Effector memory CD8-positive, alpha-beta T cell (primary cell): ENCODE measurements around the gene SCTR.

ENCODE experiments used
- ATAC-seq: fragments of 150-1000 bp; cut with Tn5 transposase; replicated peaks from 2 replicates; pipeline ENCODE4 v1.10.0; 2021; ENCODE audit warnings: mild to moderate bottlenecking, moderate library complexity
- DNase-seq, 3 experiments: peaks; one replicate each; pipeline ENCODE4 v3.0.0; 2021
- H3K27ac Mint-ChIP-seq, 2 donors: one replicate each; pipeline ENCODE4 v1.8.0; 2022; ENCODE audit warnings: mild to moderate bottlenecking in 2 of 2, mixed read lengths in 2 of 2, moderate library complexity in 2 of 2
- H3K27me3 Mint-ChIP-seq, 2 donors: one replicate each; pipeline ENCODE4 v1.8.0; 2022; ENCODE audit warnings: mixed read lengths in 2 of 2
- H3K36me3 Mint-ChIP-seq: one replicate; pipeline ENCODE4 v1.8.0; 2022; ENCODE audit warnings: mild to moderate bottlenecking, moderate library complexity, mixed read lengths; ENCODE audit not compliant: insufficient read depth
- H3K4me1 Mint-ChIP-seq, 2 donors: one replicate each; pipeline ENCODE4 v1.8.0; 2022; ENCODE audit warnings: low read depth in 2 of 2, mixed read lengths in 2 of 2
- H3K4me3 Mint-ChIP-seq, 2 donors: one replicate each; pipeline ENCODE4 v1.8.0; 2022; ENCODE audit warnings: mild to moderate bottlenecking in 2 of 2, mixed read lengths in 2 of 2, moderate library complexity in 2 of 2
- H3K9me3 Mint-ChIP-seq, 2 donors: one replicate each; pipeline ENCODE4 v1.8.0; 2022; ENCODE audit warnings: mixed read lengths in 2 of 2

Gene SCTR

GRCh38 chr2:119469661-119470297, 54.5 kb downstream of the SCTR start:
- Mint-ChIP-seq H3K4me1 (no peaks in the 10 kb centered on the region), H3K27me3 (peaks cover 10 to 50% of the 10 kb centered on the region in 2 donors), H3K36me3 (no peaks in the 10 kb centered on the region), H3K4me3 (no peak overlapping the region), H3K27ac (no peak overlapping the region), H3K9me3 (no peaks in the 10 kb centered on the region)
- no peak for ATAC-seq
- DNase-seq = no peak

GRCh38 chr2:119469131-119469530, 55.2 kb downstream of the SCTR start:
- H3K36me3 Mint-ChIP-seq = no peaks in the 10 kb centered on the region
- no peaks in the 10 kb centered on the region for H3K9me3 Mint-ChIP-seq
- DNase-seq = no peak
- H3K27ac Mint-ChIP-seq = no peak overlapping the region
- H3K27me3 Mint-ChIP-seq = peaks cover 10 to 46% of the 10 kb centered on the region in 2 donors
- no peaks in the 10 kb centered on the region for H3K4me1 Mint-ChIP-seq
- no peak for ATAC-seq
- H3K4me3 Mint-ChIP-seq = no peak overlapping the region

GRCh38 chr2:119468154-119468955, 55.9 kb downstream of the SCTR start:
- H3K4me1 Mint-ChIP-seq = no peaks in the 10 kb centered on the region
- no peak for DNase-seq
- H3K9me3 Mint-ChIP-seq = no peaks in the 10 kb centered on the region
- H3K27me3 Mint-ChIP-seq = peaks cover 10 to 45% of the 10 kb centered on the region in 2 donors
- no peak overlapping the region for H3K27ac Mint-ChIP-seq
- no peaks in the 10 kb centered on the region for H3K36me3 Mint-ChIP-seq
- no peak overlapping the region for H3K4me3 Mint-ChIP-seq
- no peak for ATAC-seq

GRCh38 chr2:119466373-119466772, 57.9 kb downstream of the SCTR start:
- Mint-ChIP-seq H3K27me3 (peaks cover 10 to 37% of the 10 kb centered on the region in 2 donors), H3K9me3 (no peaks in the 10 kb centered on the region), H3K27ac (no peak overlapping the region), H3K36me3 (no peaks in the 10 kb centered on the region), H3K4me1 (no peaks in the 10 kb centered on the region), H3K4me3 (no peak overlapping the region)
- no peak for DNase-seq
- no peak for ATAC-seq

- Mint-ChIP-seq H3K27ac (no peak overlapping the region), H3K4me3 (no peak overlapping the region), H3K27me3 (peaks cover 10 to 31% of the 10 kb centered on the region in 2 donors), H3K4me1 (no peaks in the 10 kb centered on the region), H3K36me3 (no peaks in the 10 kb centered on the region), H3K9me3 (no peaks in the 10 kb centered on the region)
- no peak for ATAC-seq
- DNase-seq = no peak
Measured at GRCh38 chr2:119465687-119466086, 58.6 kb downstream of the SCTR start.

GRCh38 chr2:119464981-119465380, 59.3 kb downstream of the SCTR start:
- Mint-ChIP-seq H3K27ac (no peak overlapping the region), H3K27me3 (peaks cover 10 to 31% of the 10 kb centered on the region in 2 donors), H3K4me3 (no peak overlapping the region), H3K9me3 (no peaks in the 10 kb centered on the region), H3K4me1 (no peaks in the 10 kb centered on the region), H3K36me3 (no peaks in the 10 kb centered on the region)
- ATAC-seq (no peak), DNase-seq (no peak)

DNA sequence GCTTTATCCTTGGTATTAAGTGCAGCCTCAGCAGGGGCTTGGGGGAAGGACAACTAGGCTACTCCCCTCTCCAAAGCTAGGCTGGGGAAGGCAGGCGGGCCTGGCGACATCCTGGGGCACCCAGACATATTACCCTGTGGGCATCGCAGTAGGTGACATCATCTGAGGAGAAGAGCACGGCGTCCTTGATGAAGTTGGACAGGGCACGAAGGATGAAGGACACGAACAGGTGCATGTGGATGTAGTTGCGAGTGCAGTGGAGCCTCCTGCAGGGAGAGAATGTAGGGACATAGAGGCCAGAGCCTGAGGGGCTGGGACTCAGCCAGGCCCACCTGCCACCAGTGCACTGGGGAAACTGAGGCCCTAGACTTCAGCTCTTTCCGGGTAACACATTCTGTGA, 60.3 kb downstream of the SCTR start:
- ATAC-seq = no peak
- Mint-ChIP-seq H3K36me3 (no peaks in the 10 kb centered on the region), H3K4me1 (no peaks in the 10 kb centered on the region), H3K4me3 (no peak overlapping the region), H3K27ac (no peak overlapping the region), H3K27me3 (peaks cover 6 to 26% of the 10 kb centered on the region in 2 donors), H3K9me3 (no peaks in the 10 kb centered on the region)
- no peak for DNase-seq

DNA sequence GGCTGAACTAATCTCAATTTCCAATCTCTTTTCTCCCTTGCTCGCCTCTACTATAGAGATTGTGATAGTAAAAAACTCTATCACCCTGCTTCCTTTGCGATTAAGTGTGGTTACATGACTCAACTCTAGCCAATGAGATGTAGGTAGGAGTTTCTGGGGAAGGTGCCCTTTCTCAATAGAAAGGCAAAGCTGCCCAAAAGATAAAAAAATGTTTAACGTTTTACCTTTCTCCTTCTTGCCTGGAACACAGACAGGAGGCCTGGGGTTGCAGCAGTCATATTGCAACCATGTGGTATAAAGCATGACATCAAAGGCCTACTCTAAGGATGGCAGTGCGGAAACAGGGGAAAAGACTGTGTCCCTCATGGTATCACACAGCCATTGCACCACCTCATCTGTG, 61.1 kb downstream of the SCTR start:
- H3K27ac Mint-ChIP-seq = no peak overlapping the region
- H3K27me3 Mint-ChIP-seq = peaks cover 0 to 17% of the 10 kb centered on the region in 2 donors
- no peaks in the 10 kb centered on the region for H3K4me1 Mint-ChIP-seq
- H3K36me3 Mint-ChIP-seq = no peaks in the 10 kb centered on the region
- no peak overlapping the region for H3K4me3 Mint-ChIP-seq
- no peaks in the 10 kb centered on the region for H3K9me3 Mint-ChIP-seq
- ATAC-seq (no peak), DNase-seq (no peak)

GRCh38 chr2:119462574-119462973, 61.7 kb downstream of the SCTR start:
- peaks cover 0 to 17% of the 10 kb centered on the region in 2 donors for H3K27me3 Mint-ChIP-seq
- no peaks in the 10 kb centered on the region for H3K36me3 Mint-ChIP-seq
- ATAC-seq (no peak), DNase-seq (no peak)
- no peaks in the 10 kb centered on the region for H3K9me3 Mint-ChIP-seq
- H3K4me3 Mint-ChIP-seq = no peak overlapping the region
- no peak overlapping the region for H3K27ac Mint-ChIP-seq
- H3K4me1 Mint-ChIP-seq = no peaks in the 10 kb centered on the region

- no peak for DNase-seq
- Mint-ChIP-seq H3K27ac (no peak overlapping the region), H3K4me3 (no peak overlapping the region), H3K4me1 (no peaks in the 10 kb centered on the region), H3K27me3 (peaks cover 2 to 17% of the 10 kb centered on the region in 2 donors), H3K36me3 (no peaks in the 10 kb centered on the region), H3K9me3 (no peaks in the 10 kb centered on the region)
- ATAC-seq = no peak
Measured at GRCh38 chr2:119461811-119462210, 62.5 kb downstream of the SCTR start.

GRCh38 chr2:119460076-119460475, 64.2 kb downstream of the SCTR start:
- H3K4me3 Mint-ChIP-seq = no peak overlapping the region
- no peak for ATAC-seq
- H3K36me3 Mint-ChIP-seq = no peaks in the 10 kb centered on the region
- no peaks in the 10 kb centered on the region for H3K4me1 Mint-ChIP-seq
- no peak overlapping the region for H3K27ac Mint-ChIP-seq
- no peak for DNase-seq
- peaks cover 16 to 18% of the 10 kb centered on the region in 2 donors for H3K27me3 Mint-ChIP-seq
- H3K9me3 Mint-ChIP-seq = no peaks in the 10 kb centered on the region

- H3K27ac Mint-ChIP-seq = no peak overlapping the region
- no peak for DNase-seq
- no peaks in the 10 kb centered on the region for H3K36me3 Mint-ChIP-seq
- no peaks in the 10 kb centered on the region for H3K9me3 Mint-ChIP-seq
- no peaks in the 10 kb centered on the region for H3K4me1 Mint-ChIP-seq
- peaks cover 53% of the 10 kb centered on the region in 2 donors for H3K27me3 Mint-ChIP-seq
- no peak for ATAC-seq
- H3K4me3 Mint-ChIP-seq = no peak overlapping the region
Measured at GRCh38 chr2:119455066-119455718, 69.1 kb downstream of the SCTR start.

GRCh38 chr2:119453972-119454593, 70.2 kb downstream of the SCTR start:
- DNase-seq = no peak
- H3K36me3 Mint-ChIP-seq = no peaks in the 10 kb centered on the region

More at GRCh38 chr2:119453972-119454593, 70.2 kb downstream of the SCTR start:
- no peaks in the 10 kb centered on the region for H3K4me1 Mint-ChIP-seq
- no peak overlapping the region for H3K27ac Mint-ChIP-seq
- ATAC-seq = no peak
- no peak overlapping the region for H3K4me3 Mint-ChIP-seq
- no peaks in the 10 kb centered on the region for H3K9me3 Mint-ChIP-seq
- H3K27me3 Mint-ChIP-seq = peaks cover 55 to 64% of the 10 kb centered on the region in 2 donors
